Body of pancreas (tissue), 4 donors: ENCODE measurements around the gene TTLL9.
"Not testable (repeated sequence)": the region's sequence is repeated elsewhere in the genome, so short reads cannot be mapped to it uniquely, and the experiment has no call there.

Source experiments
- POLR2A ChIP-seq, 3 donors: fragments of 450-650 bp; IDR thresholded peaks; one replicate each; pipeline ENCODE4 v1.6.1; 2016; ENCODE audit warnings: antibody characterized with exemption in 3 of 3, mild to moderate bottlenecking in 2 of 3
- TF ChIP-seq, protein P1 (sequence below), 7 experiments: fragments of 450-650 bp in 4 of 7; fragments of 200-600 bp in 3 of 7; sonication (generic) in 3 of 7; IDR thresholded peaks; one replicate each; pipeline ENCODE4 v1.5.1; 2016 to 2019; ENCODE audit warnings: antibody characterized with exemption in 7 of 7

DNA sequence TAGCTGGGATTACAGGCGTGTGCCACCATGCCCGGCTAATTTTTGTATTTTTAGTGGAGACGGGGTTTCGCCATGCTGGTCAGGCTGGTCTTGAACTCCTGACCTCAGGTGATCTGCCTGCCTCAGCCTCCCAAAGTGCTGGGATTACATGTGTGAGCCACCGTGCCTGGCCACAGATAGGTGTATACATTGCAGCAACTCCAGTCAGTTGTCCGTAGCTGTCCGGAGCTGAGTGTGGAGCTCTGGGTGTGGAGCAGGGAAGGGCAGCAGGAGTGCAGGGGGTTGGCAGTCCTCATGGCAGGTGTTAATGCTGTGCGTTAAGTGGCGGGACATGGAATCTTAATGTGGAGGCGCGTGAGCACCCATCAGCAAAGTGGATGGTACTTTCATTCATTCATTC, 42.4 kb upstream of the TTLL9 start:
- TF ChIP-seq, protein P1, sequence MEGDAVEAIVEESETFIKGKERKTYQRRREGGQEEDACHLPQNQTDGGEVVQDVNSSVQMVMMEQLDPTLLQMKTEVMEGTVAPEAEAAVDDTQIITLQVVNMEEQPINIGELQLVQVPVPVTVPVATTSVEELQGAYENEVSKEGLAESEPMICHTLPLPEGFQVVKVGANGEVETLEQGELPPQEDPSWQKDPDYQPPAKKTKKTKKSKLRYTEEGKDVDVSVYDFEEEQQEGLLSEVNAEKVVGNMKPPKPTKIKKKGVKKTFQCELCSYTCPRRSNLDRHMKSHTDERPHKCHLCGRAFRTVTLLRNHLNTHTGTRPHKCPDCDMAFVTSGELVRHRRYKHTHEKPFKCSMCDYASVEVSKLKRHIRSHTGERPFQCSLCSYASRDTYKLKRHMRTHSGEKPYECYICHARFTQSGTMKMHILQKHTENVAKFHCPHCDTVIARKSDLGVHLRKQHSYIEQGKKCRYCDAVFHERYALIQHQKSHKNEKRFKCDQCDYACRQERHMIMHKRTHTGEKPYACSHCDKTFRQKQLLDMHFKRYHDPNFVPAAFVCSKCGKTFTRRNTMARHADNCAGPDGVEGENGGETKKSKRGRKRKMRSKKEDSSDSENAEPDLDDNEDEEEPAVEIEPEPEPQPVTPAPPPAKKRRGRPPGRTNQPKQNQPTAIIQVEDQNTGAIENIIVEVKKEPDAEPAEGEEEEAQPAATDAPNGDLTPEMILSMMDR (IDR thresholded peaks at IDR 0.05) = not testable (repeated sequence)
- TF ChIP-seq POLR2A (IDR thresholded peaks at IDR 0.05) = not testable (repeated sequence)
